ENCODE measurements around the gene FKBP1B.

DNA sequence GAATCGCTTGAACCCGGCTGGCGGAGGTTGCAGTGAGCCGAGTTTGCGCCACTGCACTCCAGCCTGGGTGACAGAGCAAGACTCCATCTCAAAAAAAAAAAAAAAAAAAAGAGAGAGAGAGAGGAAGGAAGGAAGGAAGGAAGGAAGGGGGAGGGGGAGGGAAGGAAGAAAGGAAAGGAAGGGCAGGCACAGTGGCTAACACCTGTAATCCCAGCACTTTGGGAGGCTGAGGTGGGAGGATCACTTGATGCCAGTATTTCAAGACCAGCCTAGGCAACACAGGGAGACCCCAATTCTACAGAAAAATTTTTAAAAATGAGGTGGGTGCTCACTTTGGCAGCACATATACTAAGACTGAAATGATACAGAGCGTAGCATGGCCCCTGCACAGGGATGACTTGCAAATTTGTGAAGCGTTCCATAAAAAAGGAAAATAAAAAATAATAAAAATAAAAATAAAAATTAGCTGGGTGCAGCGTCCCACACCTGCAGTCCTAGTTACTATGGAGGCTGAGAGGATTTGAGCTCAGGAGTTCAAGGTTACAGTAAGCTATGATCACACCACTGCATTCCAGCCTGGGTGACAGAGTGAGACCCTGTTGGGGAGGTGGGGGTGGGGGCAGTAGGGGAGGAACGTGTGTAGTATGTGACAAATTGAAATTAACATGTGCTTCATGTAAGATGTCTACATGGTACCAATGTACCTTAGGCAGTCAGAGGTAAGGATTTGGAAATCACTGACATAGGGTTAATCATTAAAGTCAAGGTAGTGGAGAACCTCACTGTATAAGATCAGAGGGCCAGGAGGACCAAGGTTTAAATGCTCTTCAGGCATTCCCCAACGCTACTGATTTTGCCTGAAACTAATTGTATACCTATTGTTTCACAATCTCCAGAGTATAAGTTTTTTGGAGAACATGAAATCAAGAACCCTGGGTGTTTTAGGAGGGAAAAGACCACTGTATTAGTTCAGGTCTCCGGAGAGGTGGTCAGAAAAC is 3.7 kb upstream of the FKBP1B start:
- TF ChIP-seq CTCF (conservative IDR thresholded peaks at IDR 0.05 in 1 of 2, IDR thresholded peaks at IDR 0.05 in 1 of 2; ENCODE audit: low read depth in 1 of 2, low read length in 2 of 2) = no peak
- no peak for TF ChIP-seq EZH2 (IDR thresholded peaks at IDR 0.05; ENCODE audit: low read length, missing control alignments)

Data from fibroblast of lung (primary cell).